H1 (cell line): ENCODE data around the gene C2orf78. TPM values are rescaled to one million over a fixed set of nuclear protein-coding genes. Genes with fewer than 3 reads are reported as not detected.
"Not testable (repeated sequence)": the region's sequence is repeated elsewhere in the genome, so short reads cannot be mapped to it uniquely, and the experiment has no call there.

Experiments
- CTCF ChIA-PET: fragments of 300-600 bp; sonication (Branson Sonifier 250); formaldehyde crosslinking; loops from one replicate; lab custom pipeline; 2021; ENCODE audit not compliant: partially characterized antibody; lab: Charles Lee
- POLR2A ChIA-PET: fragments of 300-600 bp; sonication (Branson Sonifier 250); formaldehyde crosslinking; loops from one replicate; lab custom pipeline; 2021; ENCODE audit warnings: inconsistent platforms; ENCODE audit not compliant: partially characterized antibody; lab: Charles Lee
- DNase-seq, 2 experiments: peaks; one replicate each; pipeline versions ENCODE4 v3.0.0 to v3.0.0-alpha.2; 2010 to 2022; ENCODE audit warnings: low spot score in 2 of 2, low read depth in 1 of 2, mixed read lengths in 1 of 2
- FAIRE-seq: peaks from 2 replicates; lab custom pipeline; 2011; peaks lifted over from hg19 to GRCh38; lab: Jason Lieb, UNC
- H2AFZ ChIP-seq: 2 replicates; pipeline ENCODE4 v1.8.1; 2012; ENCODE audit warnings: low read length, inconsistent platforms
- H2AK5ac ChIP-seq: 2 replicates; pipeline ENCODE4 v1.6.1; 2013; ENCODE audit warnings: low read depth, low read length
- H2BK120ac ChIP-seq: replicated peaks from 2 replicates; pipeline ENCODE3; 2013; ENCODE audit warnings: low read depth, low read length, inconsistent platforms
- H2BK12ac ChIP-seq: 2 replicates; pipeline ENCODE4 v1.6.1; 2013; ENCODE audit warnings: low read depth, low read length
- H2BK15ac ChIP-seq: 2 replicates; pipeline ENCODE4 v1.6.1; 2013; ENCODE audit warnings: low read length
- H2BK20ac ChIP-seq: 2 replicates; pipeline ENCODE4 v1.6.1; 2013; ENCODE audit warnings: low read length
- H2BK5ac ChIP-seq: 2 replicates; pipeline ENCODE4 v1.6.1; 2013; ENCODE audit warnings: low read depth, low read length
- H3K14ac ChIP-seq: 2 replicates; pipeline ENCODE4 v1.6.1; 2013; ENCODE audit warnings: inconsistent platforms; ENCODE audit not compliant: insufficient read length
- H3K18ac ChIP-seq: 2 replicates; pipeline ENCODE4 v1.6.1; 2013; ENCODE audit warnings: low read length; ENCODE audit errors: extremely low read depth
- H3K23ac ChIP-seq: 2 replicates; pipeline ENCODE4 v1.6.1; 2013; ENCODE audit warnings: inconsistent platforms; ENCODE audit not compliant: insufficient read length
- H3K23me2 ChIP-seq: 2 replicates; pipeline ENCODE4 v1.6.1; 2013; ENCODE audit warnings: low read depth, low read length
- H3K27ac ChIP-seq: 2 replicates; pipeline ENCODE4 v1.6.1; 2011; ENCODE audit warnings: low read depth, low read length, inconsistent platforms
- H3K27me3 ChIP-seq, 4 experiments: replicated peaks in 1 of 4; 1 replicate in 1 of 4; 2 replicates in 3 of 4; pipeline versions ENCODE4 v1.6.1 to v1.8.1; 2011 to 2013; ENCODE audit warnings: low read length in 3 of 4, mild to moderate bottlenecking in 3 of 4, inconsistent platforms in 2 of 4, mixed read lengths in 2 of 4, moderate library complexity in 1 of 4; ENCODE audit not compliant: control insufficient read depth in 3 of 4, insufficient read depth in 3 of 4; ENCODE audit errors: extremely low read depth in 1 of 4
- H3K36me3 ChIP-seq, 4 experiments: 2 replicates each; pipeline versions ENCODE4 v1.6.1 to v1.8.1; 2011 to 2013; ENCODE audit warnings: mild to moderate bottlenecking in 4 of 4, low read length in 3 of 4, moderate library complexity in 2 of 4, control low read depth in 1 of 4, inconsistent platforms in 1 of 4; ENCODE audit not compliant: insufficient read depth in 4 of 4, control insufficient read depth in 2 of 4
- H3K4ac ChIP-seq: replicated peaks from 2 replicates; pipeline ENCODE3; 2013; ENCODE audit warnings: low read length, low read depth, mixed read lengths, inconsistent platforms; ENCODE audit not compliant: insufficient read length
- H3K4me1 ChIP-seq, 4 experiments: replicated peaks in 1 of 4; 1 replicate in 1 of 4; 2 replicates in 3 of 4; pipeline versions ENCODE4 v1.6.1 to v1.8.1; 2011 to 2013; ENCODE audit warnings: low read length in 3 of 4, inconsistent platforms in 2 of 4, mixed read lengths in 1 of 4; ENCODE audit not compliant: insufficient read depth in 4 of 4, control insufficient read depth in 3 of 4
- H3K4me2 ChIP-seq, 2 experiments: 2 replicates each; pipeline versions ENCODE4 v1.6.1 to v1.8.1; 2011 to 2013; ENCODE audit warnings: low read depth in 2 of 2, low read length in 2 of 2, control low read depth in 1 of 2, inconsistent platforms in 1 of 2, mild to moderate bottlenecking in 1 of 2; ENCODE audit not compliant: insufficient read depth in 1 of 2
- H3K4me3 ChIP-seq, 4 experiments: fragments of 200-600, 300-600 bp in 1 of 4; sonication (generic), shearing (Covaris generic), sonication (Bioruptor Twin) in 1 of 4; 2 replicates each; pipeline versions ENCODE4 v1.5.1 to v1.8.1; 2011 to 2016; ENCODE audit warnings: low read length in 4 of 4, low read depth in 3 of 4, control low read depth in 2 of 4, inconsistent platforms in 2 of 4, mild to moderate bottlenecking in 2 of 4, mixed read lengths in 1 of 4, moderate library complexity in 1 of 4; ENCODE audit not compliant: insufficient read depth in 2 of 4; ENCODE audit errors: extremely low read depth in 1 of 4
- H3K56ac ChIP-seq: replicated peaks from 2 replicates; pipeline ENCODE3; 2013; ENCODE audit warnings: low read depth, mild to moderate bottlenecking, mixed read lengths, low read length, inconsistent platforms; ENCODE audit not compliant: insufficient read length
- H3K79me1 ChIP-seq: 2 replicates; pipeline ENCODE4 v1.6.1; 2013; ENCODE audit warnings: low read depth, low read length, control low read depth
- H3K79me2 ChIP-seq, 2 experiments: 2 replicates each; pipeline versions ENCODE4 v1.6.1 to v1.8.1; 2012 to 2013; ENCODE audit warnings: low read length in 2 of 2, mild to moderate bottlenecking in 2 of 2, inconsistent platforms in 1 of 2; ENCODE audit not compliant: insufficient read depth in 2 of 2, control insufficient read depth in 1 of 2
- H3K9ac ChIP-seq, 4 experiments: replicated peaks in 1 of 4; 1 replicate in 1 of 4; 2 replicates in 3 of 4; pipeline versions ENCODE4 v1.6.1 to v1.8.1; 2011 to 2013; ENCODE audit warnings: low read depth in 3 of 4, low read length in 3 of 4, control low read depth in 2 of 4, mild to moderate bottlenecking in 2 of 4, moderate library complexity in 2 of 4, inconsistent platforms in 1 of 4; ENCODE audit errors: extremely low read depth in 1 of 4
- H3K9me3 ChIP-seq, 2 experiments: 2 replicates each; pipeline versions ENCODE4 v1.6.1 to v1.8.1; 2012 to 2013; ENCODE audit warnings: mild to moderate bottlenecking in 2 of 2, moderate library complexity in 2 of 2, control low read depth in 1 of 2, inconsistent platforms in 1 of 2, low read depth in 1 of 2, low read length in 1 of 2, mixed read lengths in 1 of 2; ENCODE audit not compliant: insufficient read depth in 2 of 2
- H4K20me1 ChIP-seq, 2 experiments: replicated peaks in 1 of 2; 2 replicates each; pipeline versions ENCODE3 to v1.8.1; 2011 to 2013; ENCODE audit warnings: inconsistent platforms in 2 of 2, low read length in 2 of 2, mild to moderate bottlenecking in 1 of 2; ENCODE audit not compliant: insufficient read depth in 2 of 2, control insufficient read depth in 1 of 2
- H4K5ac ChIP-seq: 2 replicates; pipeline ENCODE4 v1.6.1; 2013; ENCODE audit warnings: low read length, low read depth, mixed read lengths, inconsistent platforms; ENCODE audit not compliant: insufficient read length
- H4K8ac ChIP-seq: 2 replicates; pipeline ENCODE4 v1.8.0; 2013; ENCODE audit warnings: mild to moderate bottlenecking, moderate library complexity, low read length, inconsistent platforms; ENCODE audit not compliant: insufficient read depth; ENCODE audit errors: extremely low read depth
- H4K91ac ChIP-seq: replicated peaks from 2 replicates; pipeline ENCODE3; 2013; ENCODE audit warnings: low read length, mixed read lengths, inconsistent platforms; ENCODE audit not compliant: insufficient read length
- WGBS, 2 experiments: shearing (Covaris generic) in 1 of 2; methylation state at CpG; one replicate each; pipeline versions ENCODE4 v1.1.6 to v1.1.7; 2013 to 2015; ENCODE audit warnings: low lambda C conversion rate in 2 of 2, mixed read lengths in 2 of 2, inconsistent platforms in 1 of 2, low coverage in 1 of 2, missing lambda C conversion rate in 1 of 2; ENCODE audit not compliant: insufficient replicate concordance in 2 of 2, insufficient coverage in 1 of 2, insufficient read length in 1 of 2; ENCODE audit errors: extremely low coverage in 1 of 2, missing lambda C conversion rate in 1 of 2; 5-methylcytosine and 5-hydroxymethylcytosine counted together
- polyA plus RNA-seq, 7 experiments: library from polyadenylated mRNA; depleted of rRNA in 3 of 7; stranded (reverse) in 5 of 7; unstranded in 2 of 7; fragments of >200 nt in 5 of 7; fragments of 200-250 nt in 2 of 7; gene quantifications; 1 replicate in 5 of 7; 2 replicates in 1 of 7; 4 replicates in 1 of 7; pipeline versions ENCODE4 v1.2.1 to v1.2.3, GENCODE V29; 2011 to 2013; ENCODE audit warnings: missing spikeins in 2 of 7, mixed read lengths in 2 of 7
- total RNA-seq: library from RNA; stranded (reverse); fragmentation: NEBNext Ultra II Directional; extraction: Animal tissue kit (Norgen Biotek cat#: 25700); gene quantifications from 2 replicates; pipeline ENCODE4 v1.2.1, GENCODE V29; 2021

The C2orf78 gene
- total and polyA plus RNA-seq, 2 of the 8 experiments (the other 6 are each of a cell fraction or from before 2014, with no cell fraction given), result 0.39 to 0.89 TPM

DNA sequence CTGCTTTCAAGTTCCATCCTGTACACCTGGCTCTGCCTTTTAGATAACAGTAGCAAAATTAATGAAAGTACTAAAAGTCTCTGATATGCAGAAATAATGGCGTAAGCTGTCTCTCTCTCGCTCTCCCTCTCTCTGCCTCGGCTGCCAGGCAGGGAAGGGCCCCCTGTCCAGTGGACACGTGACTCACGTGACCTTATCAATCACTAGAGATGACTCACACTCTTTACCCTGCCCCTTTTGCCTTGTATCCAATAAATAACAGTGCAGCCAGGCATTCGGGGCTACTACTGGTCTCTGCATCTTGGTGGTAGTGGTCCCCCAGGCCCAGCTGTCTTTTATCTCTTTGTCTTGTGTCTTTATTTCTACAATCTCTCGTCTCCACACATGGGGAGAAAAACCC lies 29.7 kb upstream of the C2orf78 start:
- H3K56ac ChIP-seq, DNase-seq, H3K27ac ChIP-seq, H2BK120ac ChIP-seq, H4K5ac ChIP-seq, H3K4me2 ChIP-seq, H3K14ac ChIP-seq, H4K8ac ChIP-seq, H3K9ac ChIP-seq, POLR2A ChIA-PET, H3K4ac ChIP-seq, H2BK20ac ChIP-seq, H2AK5ac ChIP-seq, H4K91ac ChIP-seq, H2BK15ac ChIP-seq, FAIRE-seq, H3K79me2 ChIP-seq, H4K20me1 ChIP-seq, H3K79me1 ChIP-seq, H3K23ac ChIP-seq, H3K27me3 ChIP-seq, H3K23me2 ChIP-seq, H2BK5ac ChIP-seq, H3K18ac ChIP-seq, H2BK12ac ChIP-seq, H2AFZ ChIP-seq, H3K4me1 ChIP-seq, H3K4me3 ChIP-seq: not testable (repeated sequence)
- peaks cover 7 to 10% of the 10 kb centered on the region in 2 experiments for H3K9me3 ChIP-seq
- 90% methylated on average over 7 of the region's 7 CpGs; no CpG with 5 or more reads in 1 of the 2 experiments for WGBS, 2 experiments
- H3K36me3 ChIP-seq, result peaks cover 0 to 25% (median 6%) of the 10 kb centered on the region in 4 experiments; a peak in 4 of 8 replicates
- CTCF ChIA-PET, result interaction anchor here (0.9 kb wide), 1 partner anchor 17 kb away, joined by 3 read pairs; the partner anchor contains the start of gene TPRKB
